KMS-11 (cell line): ENCODE measurements around the gene ANKRD29.
A peak's percentile ranks its signal among the peaks of the same experiment; 100 is the strongest.

Source experiments
- H2AFZ ChIP-seq: fragments of 200-600 bp; sonication (generic); 2 replicates; pipeline ENCODE4 v1.6.1; 2016; ENCODE audit warnings: antibody characterized with exemption, mixed run types, low read depth
- H3K27ac ChIP-seq: fragments of 200-600 bp; sonication (generic); 2 replicates; pipeline ENCODE4 v1.6.1; 2016; ENCODE audit warnings: mild to moderate bottlenecking, mixed run types
- H3K27me3 ChIP-seq: fragments of 200-600 bp; sonication (generic); 2 replicates; pipeline ENCODE4 v1.6.1; 2017; ENCODE audit warnings: mild to moderate bottlenecking, low read depth, mixed run types, moderate library complexity; ENCODE audit not compliant: insufficient read depth
- H3K36me3 ChIP-seq: fragments of 200-600 bp; sonication (generic); 2 replicates; pipeline ENCODE4 v1.6.1; 2017; ENCODE audit warnings: mild to moderate bottlenecking, mixed run types; ENCODE audit not compliant: insufficient read depth
- H3K4me1 ChIP-seq: fragments of 200-600 bp; sonication (generic); 2 replicates; pipeline ENCODE4 v1.6.1; 2016; ENCODE audit warnings: mild to moderate bottlenecking, low read depth, mixed run types; ENCODE audit not compliant: poor library complexity, severe bottlenecking
- H3K4me2 ChIP-seq: fragments of 200-600 bp; sonication (generic); 2 replicates; pipeline ENCODE4 v1.7.0; 2016; ENCODE audit warnings: mild to moderate bottlenecking, mixed run types
- H3K4me3 ChIP-seq: fragments of 200-600 bp; sonication (generic); IDR thresholded peaks from 2 replicates; pipeline ENCODE4 v1.6.1; 2017; ENCODE audit warnings: low read depth, low read length, mixed read lengths; ENCODE audit not compliant: insufficient read depth
- H3K79me2 ChIP-seq: fragments of 200-600 bp; sonication (generic); 2 replicates; pipeline ENCODE4 v1.6.1; 2016; ENCODE audit warnings: low read depth, mixed run types; ENCODE audit not compliant: insufficient read depth
- H3K9ac ChIP-seq: fragments of 200-600 bp; sonication (generic); 2 replicates; pipeline ENCODE4 v1.6.1; 2016; ENCODE audit warnings: mild to moderate bottlenecking, mixed run types
- H4K20me1 ChIP-seq: fragments of 200-600 bp; sonication (generic); 2 replicates; pipeline ENCODE4 v1.6.1; 2016; ENCODE audit warnings: mild to moderate bottlenecking, mixed run types; ENCODE audit not compliant: insufficient read depth
- TF ChIP-seq, protein P1 (sequence below): fragments of 200-600 bp; sonication (generic); conservative IDR thresholded peaks from 2 replicates; pipeline ENCODE4 v1.6.1; 2017; ENCODE audit warnings: low read depth, mild to moderate bottlenecking, antibody characterized with exemption, low read length, moderate library complexity, mixed read lengths

The ANKRD29 gene

DNA sequence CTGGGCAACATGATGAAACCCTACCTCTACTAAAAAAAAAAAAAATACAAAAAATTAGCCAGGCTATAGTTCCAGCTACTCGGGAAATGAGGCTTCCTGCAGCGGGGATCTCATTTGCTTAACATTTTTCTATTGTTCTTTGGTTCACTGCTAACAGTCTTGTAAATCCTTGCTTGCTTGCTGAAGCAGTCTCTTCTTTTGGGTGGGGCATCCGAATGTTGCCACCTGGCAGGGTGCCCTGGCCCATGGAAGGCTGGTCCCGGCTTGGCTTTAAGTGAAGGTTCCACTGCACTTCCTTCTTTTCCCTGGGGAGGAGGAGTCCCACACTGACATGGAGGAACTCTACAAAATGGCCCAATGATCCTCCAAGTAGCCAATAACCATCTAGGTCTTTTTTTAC, 6.0 kb upstream of the ANKRD29 start:
- Histone ChIP-seq H3K36me3 (no peaks in the 10 kb centered on the region), H3K27ac (no peak overlapping the region), H3K4me3 (no peak overlapping the region), H3K9ac (no peak overlapping the region), H4K20me1 (no peaks in the 10 kb centered on the region), H3K4me1 (no peaks in the 10 kb centered on the region), H3K79me2 (no peaks in the 10 kb centered on the region), H3K4me2 (no peak overlapping the region), H2AFZ (no peak overlapping the region), H3K27me3 (no peaks in the 10 kb centered on the region; the same call in 1 of the 2 replicates)
- TF ChIP-seq, protein P1, sequence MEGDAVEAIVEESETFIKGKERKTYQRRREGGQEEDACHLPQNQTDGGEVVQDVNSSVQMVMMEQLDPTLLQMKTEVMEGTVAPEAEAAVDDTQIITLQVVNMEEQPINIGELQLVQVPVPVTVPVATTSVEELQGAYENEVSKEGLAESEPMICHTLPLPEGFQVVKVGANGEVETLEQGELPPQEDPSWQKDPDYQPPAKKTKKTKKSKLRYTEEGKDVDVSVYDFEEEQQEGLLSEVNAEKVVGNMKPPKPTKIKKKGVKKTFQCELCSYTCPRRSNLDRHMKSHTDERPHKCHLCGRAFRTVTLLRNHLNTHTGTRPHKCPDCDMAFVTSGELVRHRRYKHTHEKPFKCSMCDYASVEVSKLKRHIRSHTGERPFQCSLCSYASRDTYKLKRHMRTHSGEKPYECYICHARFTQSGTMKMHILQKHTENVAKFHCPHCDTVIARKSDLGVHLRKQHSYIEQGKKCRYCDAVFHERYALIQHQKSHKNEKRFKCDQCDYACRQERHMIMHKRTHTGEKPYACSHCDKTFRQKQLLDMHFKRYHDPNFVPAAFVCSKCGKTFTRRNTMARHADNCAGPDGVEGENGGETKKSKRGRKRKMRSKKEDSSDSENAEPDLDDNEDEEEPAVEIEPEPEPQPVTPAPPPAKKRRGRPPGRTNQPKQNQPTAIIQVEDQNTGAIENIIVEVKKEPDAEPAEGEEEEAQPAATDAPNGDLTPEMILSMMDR, result no peak

GRCh38 chr18:23667114-23667513, 4.4 kb upstream of the ANKRD29 start:
- no peak overlapping the region for H3K4me3 ChIP-seq
- TF ChIP-seq, protein P1, result no peak
- peaks cover 8% of the 10 kb centered on the region for H3K4me1 ChIP-seq
- no peaks in the 10 kb centered on the region for H3K36me3 ChIP-seq
- H2AFZ ChIP-seq, result no peak overlapping the region
- H3K27me3 ChIP-seq, result no peaks in the 10 kb centered on the region; the same call in 1 of the 2 replicates
- H4K20me1 ChIP-seq, result no peaks in the 10 kb centered on the region
- H3K27ac ChIP-seq, result no peak overlapping the region
- H3K79me2 ChIP-seq, result no peaks in the 10 kb centered on the region
- H3K9ac ChIP-seq, result no peak overlapping the region
- H3K4me2 ChIP-seq, result no peak overlapping the region

DNA sequence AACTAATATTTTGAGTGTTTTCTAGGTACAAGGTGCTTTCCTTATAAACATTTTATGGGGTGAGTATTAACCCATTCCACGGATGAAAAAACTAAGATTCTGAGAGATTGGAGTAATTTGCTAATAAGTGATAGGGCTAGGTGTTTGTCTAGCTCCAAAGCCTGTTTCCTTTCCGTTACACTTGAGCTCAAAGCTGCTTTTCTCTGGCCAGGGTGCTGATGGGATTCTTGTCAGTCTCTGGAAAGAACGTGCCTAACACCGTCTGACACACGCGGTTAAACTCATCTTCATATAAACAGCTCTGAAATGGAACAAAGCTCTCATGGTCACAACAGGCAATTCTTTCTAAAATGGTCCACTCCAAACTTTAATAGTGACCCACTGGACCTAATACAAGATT, 2.0 kb upstream of the ANKRD29 start:
- Histone ChIP-seq H3K79me2 (no peaks in the 10 kb centered on the region), H4K20me1 (no peaks in the 10 kb centered on the region), H3K27me3 (no peaks in the 10 kb centered on the region; the same call in 1 of the 2 replicates), H3K9ac (no peak overlapping the region), H3K36me3 (no peaks in the 10 kb centered on the region), H3K27ac (no peak overlapping the region), H3K4me3 (no peak overlapping the region), H3K4me2 (no peak overlapping the region), H3K4me1 (peaks cover 14% of the 10 kb centered on the region), H2AFZ (no peak overlapping the region)
- TF ChIP-seq, protein P1, result no peak

DNA sequence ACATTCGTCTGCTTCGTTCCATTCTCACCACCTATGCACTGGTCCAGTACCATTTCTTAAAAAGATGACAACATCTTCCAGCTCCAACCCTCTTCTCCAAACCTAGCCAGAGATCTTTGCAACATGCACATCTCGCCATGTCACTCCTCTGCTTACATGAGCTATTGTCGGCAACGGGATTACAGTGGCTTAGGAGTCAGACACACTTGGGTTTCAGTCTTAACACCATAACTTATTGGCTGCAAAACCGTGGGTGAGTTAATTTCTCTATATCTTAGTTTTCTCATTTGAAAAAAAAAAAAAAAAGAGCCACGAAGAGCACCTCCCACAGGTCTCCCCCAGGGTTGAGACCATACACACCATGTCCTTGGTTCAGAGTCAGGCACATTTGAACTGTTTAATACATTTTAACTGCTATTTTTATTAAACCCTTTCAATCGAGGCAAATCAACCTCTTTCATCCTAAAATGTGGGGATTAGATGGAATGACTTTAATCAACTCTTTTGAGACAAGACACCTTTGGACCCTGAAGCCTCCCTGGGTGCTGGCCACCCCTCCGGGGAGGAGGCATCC, 889 bp downstream of the ANKRD29 start:
- Histone ChIP-seq H3K36me3 (no peaks in the 10 kb centered on the region), H4K20me1 (no peaks in the 10 kb centered on the region), H3K27ac (no peak overlapping the region), H3K79me2 (no peaks in the 10 kb centered on the region), H3K9ac (peak overlapping the region; percentile 28; the same call in 1 of the 2 replicates), H3K4me2 (peak overlapping the region; percentile 61), H3K4me3 (no peak overlapping the region), H3K27me3 (no peaks in the 10 kb centered on the region; the same call in 1 of the 2 replicates), H3K4me1 (peaks cover 14% of the 10 kb centered on the region), H2AFZ (peak overlapping the region; percentile 72; the same call in 1 of the 2 replicates)
- TF ChIP-seq, protein P1, result no peak
